Raji (cell line): ENCODE data around the gene PRR7.
A peak's percentile ranks its signal among the peaks of the same experiment; 100 is the strongest.

Experiments used
- POLR2A ChIP-seq: IDR thresholded peaks from 2 replicates; pipeline ENCODE4 v1.6.1; 2011; ENCODE audit warnings: low read depth, low read length, control low read depth; ENCODE audit not compliant: insufficient read depth

PRR7 gene

DNA sequence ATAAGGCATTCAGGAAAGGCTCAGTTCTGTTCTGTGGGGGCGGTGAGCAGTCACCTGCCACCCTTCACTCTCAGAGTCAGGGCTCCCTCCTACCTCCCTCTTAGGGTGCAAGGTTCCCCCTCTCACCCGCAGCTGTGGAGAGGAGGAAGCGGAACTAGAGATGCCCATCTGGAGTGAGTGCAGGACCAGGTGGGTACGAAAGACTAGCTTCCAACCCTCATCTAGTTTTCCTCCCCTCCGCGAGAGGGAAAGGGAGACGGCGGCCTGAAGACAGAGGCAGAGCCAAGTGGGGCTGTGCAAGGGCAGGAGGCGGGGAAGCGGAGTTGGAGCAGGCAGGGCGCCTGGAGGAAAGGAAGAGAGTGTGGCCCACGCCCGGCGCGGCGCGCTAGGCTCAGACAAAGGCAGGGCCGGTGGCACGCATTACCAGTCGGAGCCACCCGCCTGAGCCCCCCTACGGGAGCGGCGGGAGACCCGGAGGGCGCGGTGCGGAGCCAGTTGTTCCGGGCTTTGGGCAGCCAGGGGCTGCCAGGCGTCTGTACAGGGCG, 7.3 kb downstream of the PRR7 start:
- no peak for TF ChIP-seq POLR2A

DNA sequence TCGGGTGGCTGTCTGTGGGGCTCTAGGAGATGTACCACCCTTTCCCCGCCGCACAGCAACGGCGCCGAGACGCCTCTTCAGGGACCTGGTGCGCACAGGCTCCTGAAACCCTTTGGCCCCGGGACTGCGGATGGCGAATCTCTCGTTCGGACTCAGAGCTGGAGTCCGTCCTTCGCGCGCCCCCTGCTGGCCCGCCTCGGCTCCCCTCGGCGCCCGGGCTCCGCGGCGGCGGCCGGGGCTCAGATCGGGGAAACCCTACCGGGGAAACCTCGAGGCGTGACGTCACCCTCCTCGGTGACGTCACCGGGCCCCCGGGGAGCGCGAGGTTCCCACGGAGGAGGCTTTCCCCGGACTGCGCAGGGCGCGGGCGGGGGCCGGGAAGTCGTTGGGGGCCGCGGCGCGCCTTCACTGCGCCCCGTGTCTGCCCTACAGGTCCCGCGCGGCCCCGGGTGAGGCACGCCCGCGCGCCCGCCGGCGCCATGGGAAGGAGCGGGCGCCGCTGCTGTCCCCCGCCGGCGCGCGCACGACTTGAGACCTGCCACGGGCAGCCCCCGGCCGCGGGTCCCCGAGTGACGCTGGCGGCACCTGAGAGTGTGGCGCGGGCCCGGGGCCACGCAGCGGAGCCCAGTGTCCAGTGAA, 7.9 kb downstream of the PRR7 start:
- TF ChIP-seq POLR2A: no peak

DNA sequence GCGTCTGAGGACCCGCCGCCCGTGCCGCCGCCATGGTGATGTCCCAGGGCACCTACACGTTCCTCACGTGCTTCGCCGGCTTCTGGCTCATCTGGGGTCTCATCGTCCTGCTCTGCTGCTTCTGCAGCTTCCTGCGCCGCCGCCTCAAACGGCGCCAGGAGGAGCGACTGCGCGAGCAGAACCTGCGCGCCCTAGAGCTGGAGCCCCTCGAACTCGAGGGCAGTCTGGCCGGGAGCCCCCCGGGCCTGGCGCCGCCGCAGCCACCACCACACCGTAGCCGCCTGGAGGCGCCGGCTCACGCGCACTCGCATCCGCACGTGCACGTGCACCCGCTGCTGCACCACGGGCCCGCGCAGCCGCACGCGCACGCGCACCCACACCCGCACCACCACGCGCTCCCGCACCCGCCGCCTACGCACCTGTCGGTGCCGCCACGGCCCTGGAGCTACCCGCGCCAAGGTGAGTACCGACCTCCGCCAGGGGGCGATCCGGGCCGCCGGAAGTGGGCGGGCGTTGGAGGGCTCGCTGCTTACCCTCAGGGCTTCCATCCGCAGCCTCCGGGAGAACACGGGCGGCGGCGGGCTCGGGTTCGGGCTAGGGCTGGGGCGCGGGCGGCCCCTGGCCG, 8.5 kb downstream of the PRR7 start:
- peak; percentile 81 for TF ChIP-seq POLR2A

DNA sequence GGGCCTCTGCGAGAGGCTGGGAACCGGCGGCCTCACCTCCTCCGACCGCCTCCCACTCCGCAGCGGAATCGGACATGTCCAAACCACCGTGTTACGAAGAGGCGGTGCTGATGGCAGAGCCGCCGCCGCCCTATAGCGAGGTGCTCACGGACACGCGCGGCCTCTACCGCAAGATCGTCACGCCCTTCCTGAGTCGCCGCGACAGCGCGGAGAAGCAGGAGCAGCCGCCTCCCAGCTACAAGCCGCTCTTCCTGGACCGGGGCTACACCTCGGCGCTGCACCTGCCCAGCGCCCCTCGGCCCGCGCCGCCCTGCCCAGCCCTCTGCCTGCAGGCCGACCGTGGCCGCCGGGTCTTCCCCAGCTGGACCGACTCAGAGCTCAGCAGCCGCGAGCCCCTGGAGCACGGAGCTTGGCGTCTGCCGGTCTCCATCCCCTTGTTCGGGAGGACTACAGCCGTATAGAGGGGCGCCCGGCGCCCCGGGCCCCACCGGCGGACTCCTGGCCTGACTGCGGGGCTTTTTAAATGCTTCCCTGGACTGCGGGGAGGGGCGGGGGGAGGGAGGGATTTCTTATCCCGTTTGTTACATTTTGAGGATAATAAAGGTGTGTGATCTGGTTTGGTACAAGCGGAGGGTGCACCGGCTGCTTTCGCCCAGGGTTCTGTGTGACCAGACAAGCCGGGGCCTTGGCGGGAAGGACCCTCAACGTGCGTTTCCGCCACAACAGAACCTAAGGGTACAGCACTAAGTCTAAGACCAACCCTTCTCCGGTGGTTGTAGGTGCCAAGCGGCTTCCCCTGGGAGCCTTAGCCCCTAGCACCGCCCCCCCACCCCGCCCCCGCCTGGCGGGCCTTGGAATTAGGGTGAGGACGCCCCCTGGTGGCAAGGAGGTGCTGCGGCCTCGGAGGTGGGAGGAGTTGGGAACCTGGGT, 9.3 kb downstream of the PRR7 start:
- TF ChIP-seq POLR2A: peak; percentile 91

DNA sequence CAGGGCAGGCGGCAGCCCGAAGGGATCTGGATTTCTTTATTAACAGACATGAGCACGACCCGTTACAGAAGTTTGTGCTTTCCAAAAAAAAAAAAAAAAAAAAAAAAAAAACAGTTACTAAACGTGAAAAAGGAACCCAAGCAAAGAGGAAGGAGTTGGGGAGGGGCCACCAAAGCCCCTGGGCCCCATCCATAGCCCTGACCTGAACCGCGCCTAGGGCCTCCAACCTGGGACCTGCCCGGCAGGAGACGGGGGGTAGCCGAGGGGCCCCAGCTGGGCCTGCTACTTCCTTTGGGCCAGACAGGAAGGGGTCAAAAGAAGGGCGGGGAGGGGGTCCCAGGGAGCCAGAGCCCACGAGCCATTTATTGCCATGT, 10.0 kb downstream of the PRR7 start:
- no peak for TF ChIP-seq POLR2A

DNA sequence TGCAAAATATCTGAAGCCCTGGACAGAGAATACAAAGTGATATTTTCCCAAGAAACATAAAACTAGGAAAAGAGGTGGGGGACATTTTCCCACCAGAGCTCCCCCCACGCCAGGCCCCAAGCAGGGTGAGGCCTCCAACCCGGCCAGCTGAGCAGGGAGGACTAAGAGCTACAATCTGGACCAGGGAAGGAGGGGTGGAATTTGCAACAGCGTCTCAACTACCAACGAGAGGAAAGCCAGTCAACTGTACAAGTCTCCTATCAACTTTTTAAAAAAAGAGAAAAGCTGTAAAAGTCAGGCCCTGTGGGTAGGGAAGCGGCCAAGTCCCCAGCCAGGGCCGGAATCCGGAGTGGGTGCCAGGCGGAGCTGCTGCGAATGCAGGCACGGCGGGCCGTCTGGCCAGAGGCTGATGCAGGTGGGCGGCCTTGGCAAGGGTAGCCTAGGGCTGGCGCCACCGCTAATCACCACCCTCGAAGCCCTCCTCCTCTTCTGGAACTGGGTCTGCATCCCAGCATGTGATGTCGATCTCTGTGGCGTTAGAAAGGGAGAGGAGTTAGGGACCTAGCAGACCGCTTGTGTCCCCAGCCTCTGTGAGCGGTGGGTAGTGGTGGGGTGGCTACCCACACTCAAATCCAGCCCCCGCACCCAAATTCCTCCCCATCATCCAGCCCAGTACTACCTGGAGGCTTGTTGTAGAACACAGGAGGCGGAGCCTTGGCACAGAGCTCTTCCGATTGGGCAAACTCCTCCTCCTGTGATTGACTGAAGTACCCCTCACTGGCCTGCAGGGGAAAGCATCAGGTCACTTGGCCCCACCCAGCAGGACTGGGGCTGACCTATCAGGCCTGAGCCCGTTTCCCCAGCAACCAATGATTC, 10.6 kb downstream of the PRR7 start:
- peak; percentile 29; the same call in 1 of the 2 replicates for TF ChIP-seq POLR2A

DNA sequence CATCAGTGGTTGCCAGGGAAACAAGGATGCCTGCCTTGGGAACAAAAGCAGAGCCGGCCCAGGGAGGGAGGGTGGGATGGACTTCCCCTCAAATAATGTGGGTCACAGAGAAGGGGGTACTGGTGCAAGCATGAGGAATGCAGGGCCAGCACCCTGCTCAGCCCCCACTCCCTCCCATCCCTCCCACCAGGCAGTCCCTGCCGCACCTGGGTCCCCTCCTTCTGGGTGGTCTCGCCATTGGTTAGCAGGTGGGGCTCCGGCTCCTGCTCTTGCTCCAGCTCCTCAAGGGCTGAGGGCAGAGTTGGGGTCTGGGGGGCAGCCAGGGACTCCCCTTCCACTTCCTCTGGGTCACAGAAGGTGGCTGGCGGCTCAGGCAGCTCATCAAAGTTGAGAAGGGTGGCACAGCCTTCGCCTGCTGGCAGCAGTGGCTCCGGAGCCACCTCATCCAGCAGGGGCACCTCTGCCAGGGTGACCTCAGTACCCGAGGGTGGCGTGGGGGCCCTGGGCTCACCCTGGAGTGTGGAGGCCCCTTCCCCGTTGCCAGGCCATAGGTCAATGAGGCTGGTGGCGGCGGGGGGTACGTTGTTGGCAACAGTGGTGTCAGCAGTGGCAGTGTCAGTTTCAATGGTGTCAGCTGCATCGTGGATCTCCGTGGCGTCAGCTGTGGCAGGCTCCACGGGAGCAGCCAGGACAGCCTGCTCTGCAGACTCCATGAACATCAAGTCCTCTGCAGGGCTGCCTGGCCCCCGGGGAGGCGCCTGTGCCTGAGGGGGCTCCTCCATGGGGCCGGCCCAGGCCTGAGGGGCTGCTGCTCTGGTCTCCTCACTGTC, 11.5 kb downstream of the PRR7 start:
- TF ChIP-seq POLR2A: no peak

DNA sequence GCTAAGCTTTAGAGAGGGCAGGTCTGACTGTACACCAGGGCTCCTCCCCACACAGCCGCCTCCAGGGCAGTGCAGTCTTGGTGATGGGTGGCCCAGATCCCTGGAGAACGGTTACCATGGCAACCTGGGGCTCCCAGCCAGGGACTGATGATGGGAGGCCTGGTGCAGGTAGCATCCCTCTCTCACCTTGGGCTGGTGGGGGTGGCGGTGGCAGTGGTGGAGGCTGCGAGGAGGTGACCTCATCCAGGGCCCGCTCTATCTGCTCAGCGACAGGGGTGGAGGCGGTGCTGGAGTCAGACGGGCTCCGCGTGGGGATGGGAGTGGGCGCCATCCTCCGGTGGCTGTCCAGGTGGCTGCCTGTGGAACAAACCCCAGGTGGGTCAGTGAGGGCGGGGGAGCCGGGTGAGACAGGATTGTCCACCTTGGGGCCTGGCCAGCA, 12.3 kb downstream of the PRR7 start:
- no peak for TF ChIP-seq POLR2A

DNA sequence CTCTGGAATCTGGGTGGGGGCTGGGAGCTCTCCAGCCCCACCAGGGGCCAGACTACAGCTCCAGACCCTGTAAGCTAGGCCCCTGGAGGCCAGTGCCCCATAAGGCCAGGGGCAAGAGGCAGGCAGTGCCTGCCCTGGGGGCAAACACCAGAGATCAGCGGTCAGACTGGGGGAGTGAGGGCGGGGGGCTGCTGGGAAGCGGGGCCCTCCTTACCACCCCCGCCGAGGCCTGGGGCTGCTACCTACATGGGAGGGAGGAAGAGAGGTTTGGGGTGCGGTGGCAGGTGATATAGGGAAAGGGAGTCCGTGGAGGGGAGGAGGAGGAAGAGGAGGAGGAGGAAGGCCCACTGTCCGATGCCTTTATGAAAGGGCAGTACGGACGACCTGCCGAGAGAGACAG, 12.7 kb downstream of the PRR7 start:
- no peak for TF ChIP-seq POLR2A

DNA sequence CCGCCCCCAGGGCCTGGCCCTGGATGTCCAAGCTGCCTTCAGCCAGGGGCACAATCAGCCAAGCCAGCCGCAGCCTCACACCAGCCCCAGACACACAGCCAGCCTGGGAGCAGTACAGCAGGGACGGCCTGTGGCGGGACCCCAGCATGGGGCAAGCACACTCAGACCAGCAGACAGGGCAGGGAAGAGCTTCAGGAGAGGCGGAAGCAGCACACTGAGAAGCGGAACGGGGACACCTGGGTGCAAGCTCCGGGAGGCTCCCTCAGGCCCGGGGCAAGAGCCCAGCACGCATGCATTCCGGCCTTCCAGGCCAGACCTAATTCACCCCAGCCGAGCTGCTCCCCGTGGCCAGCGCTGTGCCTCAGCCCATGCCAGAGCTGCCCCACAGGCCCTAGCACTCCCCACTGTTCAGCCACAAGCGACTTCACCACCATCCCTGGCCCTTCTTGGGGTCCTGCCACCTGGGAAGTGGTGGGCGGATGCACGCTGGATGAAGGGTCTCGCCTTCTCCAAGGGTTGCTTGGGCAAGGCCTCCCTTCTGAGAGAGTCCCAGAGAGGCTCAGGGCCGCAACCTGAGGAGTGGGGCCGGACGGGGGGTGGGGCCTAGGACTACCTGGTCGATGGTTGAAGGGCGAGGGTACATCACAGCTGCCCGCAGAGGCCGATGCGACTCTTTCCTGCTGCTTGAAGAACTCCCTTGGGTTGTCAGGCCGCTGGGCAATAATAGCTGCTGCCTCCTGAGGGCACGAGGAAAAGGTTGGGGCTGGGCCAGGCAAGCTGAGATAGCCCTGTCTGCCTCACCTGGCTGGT, 13.4 kb downstream of the PRR7 start:
- TF ChIP-seq POLR2A: no peak

DNA sequence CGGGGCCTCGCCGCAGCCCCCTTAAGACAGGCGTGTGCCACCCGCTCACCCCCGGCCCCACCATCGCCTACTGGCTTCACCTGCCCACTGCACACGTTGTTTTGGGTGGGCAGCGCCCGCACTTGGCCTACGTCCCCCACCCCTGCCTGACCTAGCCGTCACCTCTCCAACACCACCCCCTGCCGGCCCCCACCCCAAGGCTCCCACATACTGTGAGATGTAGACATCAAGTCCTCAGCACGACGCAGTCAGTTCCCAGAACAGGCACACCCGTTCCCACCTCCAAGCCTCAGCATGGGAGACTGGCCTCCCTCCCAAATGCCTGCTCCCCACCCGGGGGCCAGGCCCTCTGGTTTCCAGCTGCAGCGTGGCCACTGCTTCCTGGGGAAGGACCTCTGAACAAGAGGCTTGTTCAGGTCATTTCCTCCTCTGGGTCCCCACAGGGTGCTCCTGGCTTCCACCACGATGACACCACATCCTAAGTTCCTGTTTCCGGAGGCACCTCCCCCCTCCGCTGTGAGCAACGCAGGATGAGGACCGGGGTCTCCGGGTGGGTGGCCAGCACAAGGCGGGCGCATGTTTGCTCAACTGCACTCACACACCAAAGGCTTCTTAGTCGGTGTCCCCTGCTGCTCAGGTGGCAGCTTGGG, 15.5 kb downstream of the PRR7 start:
- TF ChIP-seq POLR2A: no peak

DNA sequence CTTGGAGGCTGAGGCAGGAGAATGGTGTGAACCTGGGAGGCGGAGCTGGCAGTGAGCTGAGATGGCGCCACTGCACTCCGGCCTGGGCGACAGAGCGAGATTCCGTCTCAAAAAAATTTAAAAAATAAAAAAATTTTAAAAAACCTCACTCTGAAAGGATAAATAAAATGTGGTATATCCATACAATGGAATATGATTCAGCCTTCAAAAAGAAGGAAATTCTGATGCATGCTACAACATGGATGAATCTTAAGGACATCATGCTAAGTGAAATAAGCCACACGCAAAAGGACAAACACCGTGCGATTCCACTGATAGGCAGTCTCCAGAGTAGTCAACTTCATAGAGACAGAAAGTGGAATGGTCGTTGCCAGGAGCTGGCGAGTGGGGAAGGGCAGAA, 18.4 kb downstream of the PRR7 start:
- no peak for TF ChIP-seq POLR2A

DNA sequence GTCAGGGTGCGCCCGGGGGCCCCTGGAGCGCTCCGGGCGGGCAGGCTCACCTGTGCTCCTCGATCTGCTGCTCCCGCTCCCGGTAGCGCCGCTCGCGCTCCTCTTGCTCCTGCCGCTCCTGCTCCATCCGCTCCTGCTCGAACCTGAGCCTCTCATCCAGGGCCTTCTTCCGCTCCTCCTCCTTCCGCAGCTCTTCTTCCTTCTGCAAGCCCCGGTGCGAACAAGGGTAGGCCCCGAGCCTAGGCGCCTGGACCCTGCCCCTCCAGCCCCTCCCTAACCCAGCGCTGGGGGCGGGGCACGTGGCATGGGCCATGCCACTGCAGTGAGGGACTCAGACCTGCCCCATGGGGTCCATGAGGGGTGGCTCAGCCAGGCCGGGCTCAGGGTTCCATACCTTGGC, 20.2 kb downstream of the PRR7 start:
- no peak for TF ChIP-seq POLR2A

DNA sequence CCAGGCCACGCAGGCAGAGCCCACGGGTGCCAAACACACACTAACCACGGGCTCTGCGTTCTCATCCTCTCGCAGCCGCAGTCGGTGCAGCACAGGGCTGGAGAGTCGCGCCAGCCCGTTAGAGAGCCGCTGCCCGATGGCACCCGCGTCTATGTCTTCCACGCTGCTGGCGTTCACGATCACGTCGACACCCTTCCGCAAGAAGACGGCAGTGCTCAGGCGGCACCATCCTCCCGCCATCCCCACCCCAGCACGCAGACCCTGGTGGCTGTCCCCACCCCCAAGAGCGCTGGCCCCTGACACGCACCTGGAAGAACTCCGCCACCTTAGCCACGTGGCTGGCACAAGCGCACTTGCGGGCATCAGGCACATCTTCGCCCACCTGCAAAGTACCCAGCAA, 20.8 kb downstream of the PRR7 start:
- TF ChIP-seq POLR2A: no peak
